ENCODE data around the gene PHRF1. TPM values are rescaled to one million over a fixed set of nuclear protein-coding genes. Genes with fewer than 3 reads are reported as not detected.
A peak's percentile ranks its signal among the peaks of the same experiment; 100 is the strongest.

PHRF1 gene
- total RNA-seq, 1 donor from 2014 or later = 25.4 TPM

GRCh38 chr11:611001-611996 is 35.0 kb downstream of the PHRF1 start:
- peaks cover 69% of the 10 kb centered on the region in 2 donors for H3K36me3 ChIP-seq

GRCh38 chr11:612201-612960 is 36.1 kb downstream of the PHRF1 start:
- Histone ChIP-seq H3K27ac (peak overlapping the region in 1 of 2 donors; percentile 62), H3K4me3 (no peak overlapping the region), H3K4me1 (peaks cover 11 to 14% of the 10 kb centered on the region in 2 donors), H3K36me3 (peaks cover 58 to 59% of the 10 kb centered on the region in 2 donors), H3K9me3 (no peaks in the 10 kb centered on the region), H3K27me3 (no peaks in the 10 kb centered on the region)
- DNase-seq (ENCODE audit: low spot score in 2 of 2) = no peak
- no peak for TF ChIP-seq CTCF (IDR thresholded peaks at IDR 0.05)
- intact Hi-C loops (cut with DNase I) = no loop called here

More at GRCh38 chr11:611001-611996, 35.0 kb downstream of the PHRF1 start:
- Histone ChIP-seq H3K27me3 (no peaks in the 10 kb centered on the region), H3K4me1 (peaks cover 11 to 14% of the 10 kb centered on the region in 2 donors), H3K27ac (no peak overlapping the region), H3K4me3 (no peak overlapping the region), H3K9me3 (no peaks in the 10 kb centered on the region)
- intact Hi-C loops (cut with DNase I) = no loop called here
- TF ChIP-seq CTCF (IDR thresholded peaks at IDR 0.05) = no peak
- no peak for DNase-seq (ENCODE audit: low spot score in 2 of 2)

- no peak for DNase-seq (ENCODE audit: low spot score in 2 of 2)
- TF ChIP-seq CTCF (IDR thresholded peaks at IDR 0.05) = no peak
- Histone ChIP-seq H3K4me3 (no peak overlapping the region), H3K27ac (peak overlapping the region; percentile 62 to 94), H3K36me3 (peaks cover 52 to 53% of the 10 kb centered on the region in 2 donors), H3K9me3 (no peaks in the 10 kb centered on the region), H3K27me3 (no peaks in the 10 kb centered on the region), H3K4me1 (peaks cover 11 to 14% of the 10 kb centered on the region in 2 donors)
- intact Hi-C loops (cut with DNase I) = no loop called here
Measured at GRCh38 chr11:612961-613300, 36.7 kb downstream of the PHRF1 start.

- Histone ChIP-seq H3K36me3 (peaks cover 47 to 48% of the 10 kb centered on the region in 2 donors), H3K4me3 (no peak overlapping the region), H3K9me3 (no peaks in the 10 kb centered on the region), H3K27me3 (no peaks in the 10 kb centered on the region), H3K4me1 (peaks cover 11 to 14% of the 10 kb centered on the region in 2 donors), H3K27ac (peak overlapping the region; percentile 90 to 94)
- no peak for TF ChIP-seq CTCF (IDR thresholded peaks at IDR 0.05)
- intact Hi-C loops (cut with DNase I) = no loop called here
- DNase-seq (ENCODE audit: low spot score in 2 of 2) = peak in 1 of 2 donors; percentile 79
Measured at GRCh38 chr11:613369-613968, 37.2 kb downstream of the PHRF1 start.

- Histone ChIP-seq H3K4me3 (peak overlapping the region in 1 of 2 donors; percentile 81), H3K27ac (peak overlapping the region; percentile 90 to 94), H3K9me3 (no peaks in the 10 kb centered on the region), H3K27me3 (no peaks in the 10 kb centered on the region), H3K36me3 (peaks cover 41% of the 10 kb centered on the region in 2 donors), H3K4me1 (peaks cover 11 to 14% of the 10 kb centered on the region in 2 donors)
- no peak for DNase-seq (ENCODE audit: low spot score in 2 of 2)
- no peak for TF ChIP-seq CTCF (IDR thresholded peaks at IDR 0.05)
- intact Hi-C loops (cut with DNase I) = loop anchor here (2.0 kb wide), 1 partner anchor 37 kb away; the partner anchor contains the start of gene PHRF1
Measured at GRCh38 chr11:614021-614622, 37.9 kb downstream of the PHRF1 start.
